Neuronal stem cell (in vitro differentiated cells): ENCODE results near the gene BICD1.
A peak's percentile ranks its signal among the peaks of the same experiment; 100 is the strongest.

ENCODE experiments used
- DNase-seq: peaks from one replicate; pipeline ENCODE4 v3.0.0-alpha.2; 2013; ENCODE audit warnings: low spot score
- H2AFZ ChIP-seq: one replicate; pipeline ENCODE4 v1.6.1; 2013; ENCODE audit warnings: mild to moderate bottlenecking, low read length, inconsistent platforms
- H2AK5ac ChIP-seq: 2 replicates; pipeline ENCODE4 v1.6.1; 2013; ENCODE audit warnings: low read depth, mild to moderate bottlenecking, inconsistent platforms, low read length, moderate library complexity, mixed read lengths
- H2BK120ac ChIP-seq: 2 replicates; pipeline ENCODE4 v1.6.1; 2013; ENCODE audit warnings: low read depth, mild to moderate bottlenecking, inconsistent platforms, low read length, moderate library complexity, mixed read lengths
- H2BK12ac ChIP-seq: one replicate; pipeline ENCODE4 v1.6.1; 2013; ENCODE audit warnings: low read length, inconsistent platforms
- H2BK15ac ChIP-seq: 2 replicates; pipeline ENCODE4 v1.6.1; 2013; ENCODE audit warnings: mild to moderate bottlenecking, low read length, inconsistent platforms, mixed read lengths
- H2BK5ac ChIP-seq: one replicate; pipeline ENCODE4 v1.6.1; 2013; ENCODE audit warnings: inconsistent platforms, mild to moderate bottlenecking, low read length, moderate library complexity
- H3K14ac ChIP-seq: one replicate; pipeline ENCODE4 v1.6.1; 2013; ENCODE audit warnings: low read length, inconsistent platforms
- H3K18ac ChIP-seq: 2 replicates; pipeline ENCODE4 v1.6.1; 2013; ENCODE audit warnings: low read length, inconsistent platforms
- H3K23ac ChIP-seq: 2 replicates; pipeline ENCODE4 v1.6.1; 2013; ENCODE audit warnings: low read depth, mild to moderate bottlenecking, mixed read lengths, low read length, inconsistent platforms; ENCODE audit not compliant: poor library complexity
- H3K27ac ChIP-seq: replicated peaks from 3 replicates; pipeline ENCODE4 v1.5.1; 2013; ENCODE audit warnings: low read length, inconsistent platforms
- H3K27me3 ChIP-seq, 3 experiments: 2 replicates each; pipeline ENCODE4 v1.6.1; 2013; ENCODE audit warnings: low read length in 3 of 3, mild to moderate bottlenecking in 2 of 3, inconsistent platforms in 1 of 3, low read depth in 1 of 3, mixed read lengths in 1 of 3, moderate library complexity in 1 of 3; ENCODE audit not compliant: control insufficient read depth in 3 of 3, insufficient read depth in 3 of 3
- H3K36me3 ChIP-seq, 2 donors: replicated peaks in 1 of 2; 2 replicates each; pipeline ENCODE4 v1.6.1; 2013; ENCODE audit warnings: low read length in 2 of 2; ENCODE audit not compliant: control insufficient read depth in 2 of 2, insufficient read depth in 2 of 2
- H3K4ac ChIP-seq: 2 replicates; pipeline ENCODE4 v1.6.1; 2013; ENCODE audit warnings: inconsistent platforms, mild to moderate bottlenecking, low read length, moderate library complexity
- H3K4me1 ChIP-seq, 2 donors: 1 replicate in 1 of 2; 2 replicates in 1 of 2; pipeline ENCODE4 v1.6.1; 2013; ENCODE audit warnings: low read length in 2 of 2, low read depth in 1 of 2; ENCODE audit not compliant: control insufficient read depth in 2 of 2, insufficient read depth in 1 of 2
- H3K4me2 ChIP-seq: one replicate; pipeline ENCODE4 v1.6.1; 2013; ENCODE audit warnings: mild to moderate bottlenecking, low read length, inconsistent platforms; ENCODE audit not compliant: insufficient read depth, poor library complexity, severe bottlenecking
- H3K4me3 ChIP-seq, 2 donors: 2 replicates each; pipeline ENCODE4 v1.5.1; 2013; ENCODE audit warnings: low read length in 2 of 2, mild to moderate bottlenecking in 2 of 2, inconsistent platforms in 1 of 2, moderate library complexity in 1 of 2
- H3K79me1 ChIP-seq: one replicate; pipeline ENCODE4 v1.6.1; 2013; ENCODE audit warnings: low read depth, mild to moderate bottlenecking, inconsistent platforms, low read length, moderate library complexity
- H3K9ac ChIP-seq: one replicate; pipeline ENCODE4 v1.6.1; 2013; ENCODE audit warnings: mild to moderate bottlenecking, low read depth, low read length, inconsistent platforms; ENCODE audit not compliant: poor library complexity
- H3K9me3 ChIP-seq, 2 donors: replicated peaks in 1 of 2; 2 replicates each; pipeline versions ENCODE3 to v1.6.1; 2013; ENCODE audit warnings: low read length in 2 of 2, mild to moderate bottlenecking in 2 of 2, inconsistent platforms in 1 of 2, low read depth in 1 of 2, mixed read lengths in 1 of 2, moderate library complexity in 1 of 2; ENCODE audit not compliant: control insufficient read depth in 2 of 2, insufficient read depth in 1 of 2
- H4K8ac ChIP-seq: one replicate; pipeline ENCODE4 v1.6.1; 2013; ENCODE audit warnings: low read depth, mild to moderate bottlenecking, inconsistent platforms, low read length, moderate library complexity
- H4K91ac ChIP-seq: one replicate; pipeline ENCODE4 v1.6.1; 2013; ENCODE audit warnings: low read length, low read depth, mild to moderate bottlenecking, inconsistent platforms; ENCODE audit not compliant: poor library complexity
- WGBS, 2 donors: extraction: QIAGEN DNeasy Blood & Tissue Kit; methylation state at CpG; one replicate each; pipeline ENCODE4 v1.1.7; 2013; ENCODE audit warnings: missing lambda C conversion rate in 2 of 2, mixed read lengths in 1 of 2; ENCODE audit not compliant: insufficient read length in 2 of 2, insufficient replicate concordance in 1 of 2; ENCODE audit errors: extremely low coverage in 2 of 2; 5-methylcytosine and 5-hydroxymethylcytosine counted together

The BICD1 gene

DNA sequence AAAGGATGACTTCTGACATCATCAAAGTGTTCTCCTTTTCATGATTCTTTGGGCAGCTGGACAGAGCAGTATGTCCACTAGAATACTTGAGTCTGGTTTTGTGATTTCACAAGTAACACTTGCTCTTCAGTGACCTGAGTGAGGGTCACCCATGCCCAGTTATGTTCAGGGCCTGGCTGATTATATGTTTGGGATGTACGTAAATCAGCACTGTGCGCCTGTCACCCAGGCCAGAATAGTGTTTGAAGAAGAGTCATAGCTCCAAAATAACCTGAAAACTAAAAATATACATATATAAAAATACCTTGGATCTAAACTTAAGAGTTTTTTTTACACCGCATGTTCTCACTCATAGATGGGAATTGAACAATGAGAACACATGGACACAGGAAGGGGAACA, 3.8 kb downstream of the BICD1 start:
- H3K4me2 ChIP-seq = no peak overlapping the region
- no peak overlapping the region for H2AFZ ChIP-seq
- no peak overlapping the region for H4K8ac ChIP-seq
- H3K14ac ChIP-seq = no peak overlapping the region
- H3K4me1 ChIP-seq = peaks cover 2 to 8% of the 10 kb centered on the region in 2 donors
- peaks cover 2% of the 10 kb centered on the region for H3K79me1 ChIP-seq
- H3K4me3 ChIP-seq = no peak overlapping the region
- H2BK120ac ChIP-seq = no peak overlapping the region
- H3K23ac ChIP-seq = no peak overlapping the region
- no peak overlapping the region for H3K18ac ChIP-seq
- no peak overlapping the region for H2AK5ac ChIP-seq
- H2BK15ac ChIP-seq = no peak overlapping the region
- no peaks in the 10 kb centered on the region for H3K27me3 ChIP-seq
- no CpG with 5 or more reads among the region's 3 CpGs for WGBS, 2 donors
- DNase-seq = no peak
- H3K9ac ChIP-seq = no peak overlapping the region
- no peak overlapping the region for H2BK5ac ChIP-seq
- H3K9me3 ChIP-seq = no peaks in the 10 kb centered on the region
- no peak overlapping the region for H3K4ac ChIP-seq
- no peak overlapping the region for H4K91ac ChIP-seq
- H3K27ac ChIP-seq = no peak overlapping the region
- H2BK12ac ChIP-seq = no peak overlapping the region
- H3K36me3 ChIP-seq = peaks cover 0 to 12% of the 10 kb centered on the region in 2 donors

GRCh38 chr12:32110942-32111341, 4.3 kb downstream of the BICD1 start:
- H2AFZ ChIP-seq = no peak overlapping the region
- peaks cover 2% of the 10 kb centered on the region for H3K79me1 ChIP-seq
- H3K9me3 ChIP-seq = no peaks in the 10 kb centered on the region
- no peak overlapping the region for H3K23ac ChIP-seq
- no peak overlapping the region for H2BK5ac ChIP-seq
- no CpG with 5 or more reads among the region's 2 CpGs for WGBS, 2 donors
- H3K27ac ChIP-seq = no peak overlapping the region
- no peak overlapping the region for H2AK5ac ChIP-seq
- no peak overlapping the region for H3K14ac ChIP-seq
- H3K4me1 ChIP-seq = peaks cover 0 to 8% of the 10 kb centered on the region in 2 donors
- H4K8ac ChIP-seq = no peak overlapping the region
- peaks cover 0 to 12% of the 10 kb centered on the region in 2 donors for H3K36me3 ChIP-seq
- DNase-seq = no peak
- no peak overlapping the region for H3K4me3 ChIP-seq
- no peak overlapping the region for H3K9ac ChIP-seq
- no peak overlapping the region for H2BK120ac ChIP-seq
- H2BK12ac ChIP-seq = no peak overlapping the region
- no peaks in the 10 kb centered on the region for H3K27me3 ChIP-seq
- H2BK15ac ChIP-seq = no peak overlapping the region
- no peak overlapping the region for H4K91ac ChIP-seq
- no peak overlapping the region for H3K18ac ChIP-seq
- H3K4me2 ChIP-seq = no peak overlapping the region
- H3K4ac ChIP-seq = no peak overlapping the region

- Histone ChIP-seq H2AK5ac (no peak overlapping the region), H3K23ac (no peak overlapping the region), H3K4me2 (no peak overlapping the region), H2BK12ac (no peak overlapping the region), H3K79me1 (peaks cover 2% of the 10 kb centered on the region), H3K9me3 (no peaks in the 10 kb centered on the region), H3K27me3 (no peaks in the 10 kb centered on the region), H4K8ac (no peak overlapping the region), H3K9ac (no peak overlapping the region), H2BK15ac (no peak overlapping the region), H3K4me3 (peak overlapping the region in 1 of 2 donors; percentile 55), H3K14ac (no peak overlapping the region), H2AFZ (no peak overlapping the region), H3K4me1 (no peaks in the 10 kb centered on the region), H3K36me3 (peaks cover 0 to 12% of the 10 kb centered on the region in 2 donors), H2BK120ac (no peak overlapping the region), H2BK5ac (no peak overlapping the region), H3K18ac (no peak overlapping the region), H4K91ac (no peak overlapping the region), H3K27ac (no peak overlapping the region), H3K4ac (no peak overlapping the region)
- WGBS, 2 donors = no CpG with 5 or more reads among the region's 6 CpGs
- no peak for DNase-seq
These were observed 8.9 kb downstream of the BICD1 start for GRCh38 chr12:32115404-32116104.

DNA sequence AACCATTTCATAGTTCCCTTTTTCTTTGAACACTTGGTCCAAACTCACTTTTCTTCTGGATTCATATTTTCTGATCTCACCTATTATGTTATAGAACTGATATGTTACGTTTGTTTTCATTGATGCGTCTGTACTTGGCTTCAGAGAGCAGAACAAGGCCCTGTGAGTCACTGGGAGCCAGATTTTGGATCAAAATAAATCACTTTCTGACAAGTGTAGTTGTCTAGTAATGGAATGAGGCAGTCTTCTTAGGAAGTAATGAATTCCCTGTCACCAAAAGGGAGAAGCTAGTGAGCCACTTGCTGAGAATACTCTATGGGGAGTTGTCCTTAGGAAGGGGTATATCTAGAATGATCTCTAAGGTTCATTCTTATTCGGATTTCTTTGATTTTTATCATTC, 10.2 kb downstream of the BICD1 start:
- H3K4me2 ChIP-seq = no peak overlapping the region
- peaks cover 2% of the 10 kb centered on the region for H3K79me1 ChIP-seq
- H2BK5ac ChIP-seq = no peak overlapping the region
- H3K27me3 ChIP-seq = no peaks in the 10 kb centered on the region
- no peak overlapping the region for H3K18ac ChIP-seq
- no peak overlapping the region for H3K14ac ChIP-seq
- no CpG with 5 or more reads among the region's 3 CpGs for WGBS, 2 donors
- no peak overlapping the region for H2AK5ac ChIP-seq
- DNase-seq = no peak
- H4K8ac ChIP-seq = no peak overlapping the region
- no peaks in the 10 kb centered on the region for H3K9me3 ChIP-seq
- H2BK12ac ChIP-seq = no peak overlapping the region
- H2BK15ac ChIP-seq = no peak overlapping the region
- H3K4ac ChIP-seq = no peak overlapping the region
- H3K23ac ChIP-seq = no peak overlapping the region
- H3K27ac ChIP-seq = no peak overlapping the region
- no peak overlapping the region for H3K9ac ChIP-seq
- H3K36me3 ChIP-seq = peaks cover 0 to 9% of the 10 kb centered on the region in 2 donors
- H2AFZ ChIP-seq = no peak overlapping the region
- no peaks in the 10 kb centered on the region for H3K4me1 ChIP-seq
- no peak overlapping the region for H2BK120ac ChIP-seq
- no peak overlapping the region for H4K91ac ChIP-seq
- H3K4me3 ChIP-seq = no peak overlapping the region
